Hematopoietic multipotent progenitor cell treated with erythropoietin and hydrocortisone succinate and interleukin-3 and kit ligand, for 8 days (in vitro differentiated cells): ENCODE data around the gene IL20RA.

Experiments used
- DNase-seq: peaks from one replicate; pipeline ENCODE4 v3.0.0-alpha.2; 2015

The IL20RA gene

GRCh38 chr6:137045222-137045789 is 541 bp upstream of the IL20RA start:
- no peak for DNase-seq

GRCh38 chr6:137043710-137044365 is 927 bp downstream of the IL20RA start:
- no peak for DNase-seq

GRCh38 chr6:137040393-137040792 is 4.4 kb downstream of the IL20RA start:
- DNase-seq: no peak

- no peak for DNase-seq
Observed at GRCh38 chr6:137039010-137039409, 5.8 kb downstream of the IL20RA start.

GRCh38 chr6:137036566-137037300 is 8.0 kb downstream of the IL20RA start:
- no peak for DNase-seq

- DNase-seq: peak; percentile 62
Observed at GRCh38 chr6:137033828-137034227, 10.9 kb downstream of the IL20RA start.

- DNase-seq: no peak
Observed at GRCh38 chr6:137031122-137031521, 13.6 kb downstream of the IL20RA start.

- DNase-seq: no peak
Observed at GRCh38 chr6:137028912-137029311, 15.9 kb downstream of the IL20RA start.

- no peak for DNase-seq
Observed at GRCh38 chr6:137025786-137026730, 18.7 kb downstream of the IL20RA start.

- no peak for DNase-seq
Observed at GRCh38 chr6:137024237-137024990, 20.4 kb downstream of the IL20RA start.

GRCh38 chr6:137020776-137021175 is 24.0 kb downstream of the IL20RA start:
- no peak for DNase-seq

GRCh38 chr6:137019476-137020272 is 25.1 kb downstream of the IL20RA start:
- peak; percentile 3 for DNase-seq

GRCh38 chr6:137017081-137017480 is 27.7 kb downstream of the IL20RA start:
- no peak for DNase-seq

GRCh38 chr6:137016356-137016755 is 28.4 kb downstream of the IL20RA start:
- no peak for DNase-seq

GRCh38 chr6:137015943-137016342 is 28.8 kb downstream of the IL20RA start:
- no peak for DNase-seq

- peak; percentile 16 for DNase-seq
Observed at GRCh38 chr6:137013738-137014602, 30.8 kb downstream of the IL20RA start.

GRCh38 chr6:137013031-137013430 is 31.7 kb downstream of the IL20RA start:
- no peak for DNase-seq

- no peak for DNase-seq
Observed at GRCh38 chr6:137011406-137011805, 33.4 kb downstream of the IL20RA start.

GRCh38 chr6:137010128-137010718 is 34.5 kb downstream of the IL20RA start:
- no peak for DNase-seq

- no peak for DNase-seq
Observed at GRCh38 chr6:137008204-137008603, 36.6 kb downstream of the IL20RA start.
